ENCODE measurements around the gene DCXR. TPM values are rescaled to one million over a fixed set of nuclear protein-coding genes. Genes with fewer than 3 reads are reported as not detected.

Gene DCXR
- total and polyA plus RNA-seq, 2 experiments from 2014 or later = 70.2 to 75.8 TPM

GRCh38 chr17:82063424-82064415 is 26.2 kb upstream of the DCXR start:
- no peak for DNase-seq
- Histone ChIP-seq H3K4me2 (ENCODE audit: unreplicated experiment) (peak overlapping the region; percentile 72), H3K27ac (no peak overlapping the region), H3K9me2 (ENCODE audit: insufficient read depth) (no peaks in the 10 kb centered on the region), H3K4me1 (ENCODE audit: insufficient read depth) (peaks cover 3% of the 10 kb centered on the region; the same call in 1 of the 2 replicates), H3K79me2 (ENCODE audit: insufficient read depth) (peaks cover 38% of the 10 kb centered on the region), H3K4me3 (peak overlapping the region; percentile 96), H3F3A (ENCODE audit: insufficient read depth) (no peaks in the 10 kb centered on the region), H4K20me1 (ENCODE audit: insufficient read depth) (no peaks in the 10 kb centered on the region), H3K27me3 (replicated peaks; ENCODE audit: insufficient read depth) (no peaks in the 10 kb centered on the region), H2AFZ (no peak overlapping the region), H3K9me3 (ENCODE audit: low read depth) (no peaks in the 10 kb centered on the region), H3K36me3 (ENCODE audit: low read depth) (no peaks in the 10 kb centered on the region), H3K9ac (peak overlapping the region; percentile 89)
- TF ChIP-seq EZH2phosphoT487 (IDR thresholded peaks at IDR 0.05; ENCODE audit: insufficient read depth, low read depth) = no peak
- no peak for TF ChIP-seq EZH2 (IDR thresholded peaks at IDR 0.05; ENCODE audit: insufficient read depth, poor library complexity, severe bottlenecking)
- WGBS, 2 experiments (ENCODE audit: low coverage in 1 of 2, low lambda C conversion rate in 2 of 2, missing lambda C conversion rate in 2 of 2) = 81 to 82% methylated on average over 20 of the region's 20 CpGs
- in situ Hi-C loops (cut with MboI) = no loop called here

- Histone ChIP-seq H3K9me3 (ENCODE audit: low read depth) (no peaks in the 10 kb centered on the region), H3K9ac (no peak overlapping the region), H3K79me2 (ENCODE audit: insufficient read depth) (peaks cover 38% of the 10 kb centered on the region), H3K4me2 (ENCODE audit: unreplicated experiment) (no peak overlapping the region), H3K9me2 (ENCODE audit: insufficient read depth) (no peaks in the 10 kb centered on the region), H2AFZ (no peak overlapping the region), H3K27me3 (replicated peaks; ENCODE audit: insufficient read depth) (no peaks in the 10 kb centered on the region), H3K4me3 (no peak overlapping the region), H4K20me1 (ENCODE audit: insufficient read depth) (no peaks in the 10 kb centered on the region), H3K36me3 (ENCODE audit: low read depth) (no peaks in the 10 kb centered on the region), H3K27ac (no peak overlapping the region), H3F3A (ENCODE audit: insufficient read depth) (no peaks in the 10 kb centered on the region), H3K4me1 (ENCODE audit: insufficient read depth) (peaks cover 3% of the 10 kb centered on the region; the same call in 1 of the 2 replicates)
- 88 to 92% methylated on average over 9 of the region's 9 CpGs for WGBS, 2 experiments (ENCODE audit: low coverage in 1 of 2, low lambda C conversion rate in 2 of 2, missing lambda C conversion rate in 2 of 2)
- in situ Hi-C loops (cut with MboI) = no loop called here
- DNase-seq = no peak
- TF ChIP-seq EZH2 (IDR thresholded peaks at IDR 0.05; ENCODE audit: insufficient read depth, poor library complexity, severe bottlenecking) (no peak), EZH2phosphoT487 (IDR thresholded peaks at IDR 0.05; ENCODE audit: insufficient read depth, low read depth) (no peak)
Observed at GRCh38 chr17:82062984-82063368, 25.5 kb upstream of the DCXR start.

- H3K27me3 ChIP-seq (replicated peaks; ENCODE audit: insufficient read depth) = no peaks in the 10 kb centered on the region
- in situ Hi-C loops (cut with MboI) = no loop called here
- WGBS, 2 experiments (ENCODE audit: low coverage in 1 of 2, low lambda C conversion rate in 2 of 2, missing lambda C conversion rate in 2 of 2) = 81 to 86% methylated on average over 23 to 24 of the region's 24 CpGs
- no peaks in the 10 kb centered on the region for H3K9me2 ChIP-seq (ENCODE audit: insufficient read depth)
- peaks cover 3% of the 10 kb centered on the region; the same call in 1 of the 2 replicates for H3K4me1 ChIP-seq (ENCODE audit: insufficient read depth)
- H3F3A ChIP-seq (ENCODE audit: insufficient read depth) = no peaks in the 10 kb centered on the region
- no peak overlapping the region for H3K4me2 ChIP-seq (ENCODE audit: unreplicated experiment)
- H3K79me2 ChIP-seq (ENCODE audit: insufficient read depth) = peaks cover 38% of the 10 kb centered on the region
- no peak overlapping the region for H3K9ac ChIP-seq
- no peak overlapping the region for H2AFZ ChIP-seq
- H3K36me3 ChIP-seq (ENCODE audit: low read depth) = no peaks in the 10 kb centered on the region
- no peak for DNase-seq
- TF ChIP-seq EZH2 (IDR thresholded peaks at IDR 0.05; ENCODE audit: insufficient read depth, poor library complexity, severe bottlenecking) = no peak
- no peak for TF ChIP-seq EZH2phosphoT487 (IDR thresholded peaks at IDR 0.05; ENCODE audit: insufficient read depth, low read depth)
- H3K4me3 ChIP-seq = no peak overlapping the region
- H3K9me3 ChIP-seq (ENCODE audit: low read depth) = no peaks in the 10 kb centered on the region
- H3K27ac ChIP-seq = no peak overlapping the region
- no peaks in the 10 kb centered on the region for H4K20me1 ChIP-seq (ENCODE audit: insufficient read depth)
Observed at GRCh38 chr17:82062076-82062983, 24.8 kb upstream of the DCXR start.
